Measurements from ENCODE around the gene JAZF1. TPM values are rescaled to one million over a fixed set of nuclear protein-coding genes. Genes with fewer than 3 reads are reported as not detected.

The JAZF1 gene
- total RNA-seq, 1 experiment from 2014 or later: 9.1 TPM

DNA sequence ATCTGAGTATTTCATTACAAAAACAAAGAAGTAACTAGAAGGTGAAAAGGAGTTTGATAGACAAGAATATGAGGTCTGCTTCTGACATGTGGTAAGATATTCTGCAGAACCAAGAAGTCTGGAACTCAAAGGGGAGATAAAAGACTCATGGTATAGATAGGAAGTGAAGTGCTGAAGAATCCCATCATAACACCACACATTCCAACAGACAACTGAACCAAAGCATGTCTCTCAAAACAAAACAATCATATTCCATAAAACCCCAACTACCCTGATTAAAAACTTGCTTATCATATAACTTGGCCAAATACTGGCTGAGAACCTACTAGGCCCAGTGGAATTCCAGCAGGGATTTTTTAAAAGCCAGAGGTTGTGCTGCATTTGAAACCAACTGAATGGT, 178.7 kb downstream of the JAZF1 start:
- H2AFZ ChIP-seq (ENCODE audit: low read length): no peak overlapping the region
- no peaks in the 10 kb centered on the region for H3K9me3 ChIP-seq (ENCODE audit: control insufficient read depth, low read depth, low read length)
- H3K27ac Mint-ChIP-seq: no peak overlapping the region
- no peak overlapping the region for H3K56ac ChIP-seq (ENCODE audit: insufficient read length, low read depth, low read length)
- H3K14ac ChIP-seq (ENCODE audit: insufficient read depth, low read length): no peak overlapping the region
- DNase-seq: no peak
- no peak overlapping the region for H2BK5ac ChIP-seq (ENCODE audit: insufficient read length, low read length)
- no peaks in the 10 kb centered on the region for H3K27me3 Mint-ChIP-seq (ENCODE audit: low read depth)
- H3K27me3 ChIP-seq (ENCODE audit: insufficient read depth, low read length): no peaks in the 10 kb centered on the region
- no peak overlapping the region for H2BK20ac ChIP-seq (ENCODE audit: low read depth, low read length, poor library complexity, severe bottlenecking)
- TF ChIP-seq, protein P1, sequence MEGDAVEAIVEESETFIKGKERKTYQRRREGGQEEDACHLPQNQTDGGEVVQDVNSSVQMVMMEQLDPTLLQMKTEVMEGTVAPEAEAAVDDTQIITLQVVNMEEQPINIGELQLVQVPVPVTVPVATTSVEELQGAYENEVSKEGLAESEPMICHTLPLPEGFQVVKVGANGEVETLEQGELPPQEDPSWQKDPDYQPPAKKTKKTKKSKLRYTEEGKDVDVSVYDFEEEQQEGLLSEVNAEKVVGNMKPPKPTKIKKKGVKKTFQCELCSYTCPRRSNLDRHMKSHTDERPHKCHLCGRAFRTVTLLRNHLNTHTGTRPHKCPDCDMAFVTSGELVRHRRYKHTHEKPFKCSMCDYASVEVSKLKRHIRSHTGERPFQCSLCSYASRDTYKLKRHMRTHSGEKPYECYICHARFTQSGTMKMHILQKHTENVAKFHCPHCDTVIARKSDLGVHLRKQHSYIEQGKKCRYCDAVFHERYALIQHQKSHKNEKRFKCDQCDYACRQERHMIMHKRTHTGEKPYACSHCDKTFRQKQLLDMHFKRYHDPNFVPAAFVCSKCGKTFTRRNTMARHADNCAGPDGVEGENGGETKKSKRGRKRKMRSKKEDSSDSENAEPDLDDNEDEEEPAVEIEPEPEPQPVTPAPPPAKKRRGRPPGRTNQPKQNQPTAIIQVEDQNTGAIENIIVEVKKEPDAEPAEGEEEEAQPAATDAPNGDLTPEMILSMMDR (conservative IDR thresholded peaks at IDR 0.05): no peak
- no peak overlapping the region for H3K9ac ChIP-seq (ENCODE audit: extremely low read depth, insufficient read length, low read length)
- no peak overlapping the region for H4K8ac ChIP-seq (replicated peaks; ENCODE audit: insufficient read length, low read depth, low read length)
- H3K4me2 ChIP-seq (ENCODE audit: insufficient read depth, insufficient read length, low read length): no peak overlapping the region
- no peaks in the 10 kb centered on the region for H4K20me1 ChIP-seq (ENCODE audit: control insufficient read depth, insufficient read depth, insufficient read length)
- H3K79me1 ChIP-seq (ENCODE audit: insufficient read depth, low read depth, low read length, poor library complexity, severe bottlenecking): peaks cover 2% of the 10 kb centered on the region
- no peak overlapping the region for H3K18ac ChIP-seq (ENCODE audit: insufficient read length, low read depth, low read length)
- H3K27ac ChIP-seq (ENCODE audit: insufficient read length, low read depth, low read length): no peak overlapping the region
- no peaks in the 10 kb centered on the region for H3K4me1 ChIP-seq (ENCODE audit: insufficient read depth, low read length)
- no peak overlapping the region for H3T11ph ChIP-seq (ENCODE audit: low read length)
- no peak overlapping the region for H3K23ac ChIP-seq (ENCODE audit: insufficient read length, low read depth, low read length)
- H2BK12ac ChIP-seq (ENCODE audit: insufficient read length, low read depth, low read length): no peak overlapping the region
- no peak overlapping the region for H2AK5ac ChIP-seq (ENCODE audit: insufficient read length, low read length)
- no peak overlapping the region for H2BK120ac ChIP-seq (ENCODE audit: low read depth, low read length, poor library complexity, severe bottlenecking)
- no peaks in the 10 kb centered on the region for H3K9me3 Mint-ChIP-seq
- no peaks in the 10 kb centered on the region for H3K36me3 Mint-ChIP-seq (ENCODE audit: insufficient read depth in 1 of 3, low read depth in 3 of 3)
- no peaks in the 10 kb centered on the region for H3K23me2 ChIP-seq (ENCODE audit: insufficient read length, low read depth, low read length, poor library complexity, severe bottlenecking)
- no peak overlapping the region for H4K5ac ChIP-seq (ENCODE audit: insufficient read length, low read depth, low read length)
- H2BK15ac ChIP-seq (ENCODE audit: low read depth, low read length): no peak overlapping the region
- peaks cover 0 to 2% of the 10 kb centered on the region in 2 experiments; a peak in 1 of 4 replicates for H3K4me1 Mint-ChIP-seq
- no peaks in the 10 kb centered on the region for H3K79me2 ChIP-seq (ENCODE audit: insufficient read depth, low read length)
- no peak overlapping the region for H3K4me3 Mint-ChIP-seq
- H4K91ac ChIP-seq (ENCODE audit: insufficient read length, low read depth, low read length): no peak overlapping the region
- H3K4ac ChIP-seq (ENCODE audit: low read depth, low read length): no peak overlapping the region
